H1 (cell line): ENCODE data around the gene ARHGDIG. TPM values are rescaled to one million over a fixed set of nuclear protein-coding genes. Genes with fewer than 3 reads are reported as not detected.

Experiments used
- CTCF ChIA-PET: fragments of 300-600 bp; sonication (Branson Sonifier 250); formaldehyde crosslinking; loops from one replicate; lab custom pipeline; 2021; ENCODE audit not compliant: partially characterized antibody; lab: Charles Lee
- POLR2A ChIA-PET: fragments of 300-600 bp; sonication (Branson Sonifier 250); formaldehyde crosslinking; loops from one replicate; lab custom pipeline; 2021; ENCODE audit warnings: inconsistent platforms; ENCODE audit not compliant: partially characterized antibody; lab: Charles Lee
- DNase-seq, 2 experiments: peaks; one replicate each; pipeline versions ENCODE4 v3.0.0 to v3.0.0-alpha.2; 2010 to 2022; ENCODE audit warnings: low spot score in 2 of 2, low read depth in 1 of 2, mixed read lengths in 1 of 2
- FAIRE-seq: peaks from 2 replicates; lab custom pipeline; 2011; peaks lifted over from hg19 to GRCh38; lab: Jason Lieb, UNC
- H2AFZ ChIP-seq: 2 replicates; pipeline ENCODE4 v1.8.1; 2012; ENCODE audit warnings: low read length, inconsistent platforms
- H2AK5ac ChIP-seq: 2 replicates; pipeline ENCODE4 v1.6.1; 2013; ENCODE audit warnings: low read depth, low read length
- H2BK120ac ChIP-seq: replicated peaks from 2 replicates; pipeline ENCODE3; 2013; ENCODE audit warnings: low read depth, low read length, inconsistent platforms
- H2BK12ac ChIP-seq: 2 replicates; pipeline ENCODE4 v1.6.1; 2013; ENCODE audit warnings: low read depth, low read length
- H2BK15ac ChIP-seq: 2 replicates; pipeline ENCODE4 v1.6.1; 2013; ENCODE audit warnings: low read length
- H2BK20ac ChIP-seq: 2 replicates; pipeline ENCODE4 v1.6.1; 2013; ENCODE audit warnings: low read length
- H2BK5ac ChIP-seq: 2 replicates; pipeline ENCODE4 v1.6.1; 2013; ENCODE audit warnings: low read depth, low read length
- H3K14ac ChIP-seq: 2 replicates; pipeline ENCODE4 v1.6.1; 2013; ENCODE audit warnings: inconsistent platforms; ENCODE audit not compliant: insufficient read length
- H3K18ac ChIP-seq: 2 replicates; pipeline ENCODE4 v1.6.1; 2013; ENCODE audit warnings: low read length; ENCODE audit errors: extremely low read depth
- H3K23ac ChIP-seq: 2 replicates; pipeline ENCODE4 v1.6.1; 2013; ENCODE audit warnings: inconsistent platforms; ENCODE audit not compliant: insufficient read length
- H3K23me2 ChIP-seq: 2 replicates; pipeline ENCODE4 v1.6.1; 2013; ENCODE audit warnings: low read depth, low read length
- H3K27ac ChIP-seq: 2 replicates; pipeline ENCODE4 v1.6.1; 2011; ENCODE audit warnings: low read depth, low read length, inconsistent platforms
- H3K27me3 ChIP-seq, 4 experiments: replicated peaks in 1 of 4; 1 replicate in 1 of 4; 2 replicates in 3 of 4; pipeline versions ENCODE4 v1.6.1 to v1.8.1; 2011 to 2013; ENCODE audit warnings: low read length in 3 of 4, mild to moderate bottlenecking in 3 of 4, inconsistent platforms in 2 of 4, mixed read lengths in 2 of 4, moderate library complexity in 1 of 4; ENCODE audit not compliant: control insufficient read depth in 3 of 4, insufficient read depth in 3 of 4; ENCODE audit errors: extremely low read depth in 1 of 4
- H3K36me3 ChIP-seq, 4 experiments: 2 replicates each; pipeline versions ENCODE4 v1.6.1 to v1.8.1; 2011 to 2013; ENCODE audit warnings: mild to moderate bottlenecking in 4 of 4, low read length in 3 of 4, moderate library complexity in 2 of 4, control low read depth in 1 of 4, inconsistent platforms in 1 of 4; ENCODE audit not compliant: insufficient read depth in 4 of 4, control insufficient read depth in 2 of 4
- H3K4ac ChIP-seq: replicated peaks from 2 replicates; pipeline ENCODE3; 2013; ENCODE audit warnings: low read length, low read depth, mixed read lengths, inconsistent platforms; ENCODE audit not compliant: insufficient read length
- H3K4me1 ChIP-seq, 4 experiments: replicated peaks in 1 of 4; 1 replicate in 1 of 4; 2 replicates in 3 of 4; pipeline versions ENCODE4 v1.6.1 to v1.8.1; 2011 to 2013; ENCODE audit warnings: low read length in 3 of 4, inconsistent platforms in 2 of 4, mixed read lengths in 1 of 4; ENCODE audit not compliant: insufficient read depth in 4 of 4, control insufficient read depth in 3 of 4
- H3K4me2 ChIP-seq, 2 experiments: 2 replicates each; pipeline versions ENCODE4 v1.6.1 to v1.8.1; 2011 to 2013; ENCODE audit warnings: low read depth in 2 of 2, low read length in 2 of 2, control low read depth in 1 of 2, inconsistent platforms in 1 of 2, mild to moderate bottlenecking in 1 of 2; ENCODE audit not compliant: insufficient read depth in 1 of 2
- H3K4me3 ChIP-seq, 4 experiments: fragments of 200-600, 300-600 bp in 1 of 4; sonication (generic), shearing (Covaris generic), sonication (Bioruptor Twin) in 1 of 4; 2 replicates each; pipeline versions ENCODE4 v1.5.1 to v1.8.1; 2011 to 2016; ENCODE audit warnings: low read length in 4 of 4, low read depth in 3 of 4, control low read depth in 2 of 4, inconsistent platforms in 2 of 4, mild to moderate bottlenecking in 2 of 4, mixed read lengths in 1 of 4, moderate library complexity in 1 of 4; ENCODE audit not compliant: insufficient read depth in 2 of 4; ENCODE audit errors: extremely low read depth in 1 of 4
- H3K56ac ChIP-seq: replicated peaks from 2 replicates; pipeline ENCODE3; 2013; ENCODE audit warnings: low read depth, mild to moderate bottlenecking, mixed read lengths, low read length, inconsistent platforms; ENCODE audit not compliant: insufficient read length
- H3K79me1 ChIP-seq: 2 replicates; pipeline ENCODE4 v1.6.1; 2013; ENCODE audit warnings: low read depth, low read length, control low read depth
- H3K79me2 ChIP-seq, 2 experiments: 2 replicates each; pipeline versions ENCODE4 v1.6.1 to v1.8.1; 2012 to 2013; ENCODE audit warnings: low read length in 2 of 2, mild to moderate bottlenecking in 2 of 2, inconsistent platforms in 1 of 2; ENCODE audit not compliant: insufficient read depth in 2 of 2, control insufficient read depth in 1 of 2
- H3K9ac ChIP-seq, 4 experiments: replicated peaks in 1 of 4; 1 replicate in 1 of 4; 2 replicates in 3 of 4; pipeline versions ENCODE4 v1.6.1 to v1.8.1; 2011 to 2013; ENCODE audit warnings: low read depth in 3 of 4, low read length in 3 of 4, control low read depth in 2 of 4, mild to moderate bottlenecking in 2 of 4, moderate library complexity in 2 of 4, inconsistent platforms in 1 of 4; ENCODE audit errors: extremely low read depth in 1 of 4
- H3K9me3 ChIP-seq, 2 experiments: 2 replicates each; pipeline versions ENCODE4 v1.6.1 to v1.8.1; 2012 to 2013; ENCODE audit warnings: mild to moderate bottlenecking in 2 of 2, moderate library complexity in 2 of 2, control low read depth in 1 of 2, inconsistent platforms in 1 of 2, low read depth in 1 of 2, low read length in 1 of 2, mixed read lengths in 1 of 2; ENCODE audit not compliant: insufficient read depth in 2 of 2
- H4K20me1 ChIP-seq, 2 experiments: replicated peaks in 1 of 2; 2 replicates each; pipeline versions ENCODE3 to v1.8.1; 2011 to 2013; ENCODE audit warnings: inconsistent platforms in 2 of 2, low read length in 2 of 2, mild to moderate bottlenecking in 1 of 2; ENCODE audit not compliant: insufficient read depth in 2 of 2, control insufficient read depth in 1 of 2
- H4K5ac ChIP-seq: 2 replicates; pipeline ENCODE4 v1.6.1; 2013; ENCODE audit warnings: low read length, low read depth, mixed read lengths, inconsistent platforms; ENCODE audit not compliant: insufficient read length
- H4K8ac ChIP-seq: 2 replicates; pipeline ENCODE4 v1.8.0; 2013; ENCODE audit warnings: mild to moderate bottlenecking, moderate library complexity, low read length, inconsistent platforms; ENCODE audit not compliant: insufficient read depth; ENCODE audit errors: extremely low read depth
- H4K91ac ChIP-seq: replicated peaks from 2 replicates; pipeline ENCODE3; 2013; ENCODE audit warnings: low read length, mixed read lengths, inconsistent platforms; ENCODE audit not compliant: insufficient read length
- ATF3 ChIP-seq: IDR thresholded peaks from 2 replicates; pipeline ENCODE4 v1.6.1; 2011; ENCODE audit warnings: low read depth, mild to moderate bottlenecking, low read length; ENCODE audit not compliant: insufficient read depth
- BCL11A ChIP-seq, 2 experiments: IDR thresholded peaks; one replicate each; pipeline ENCODE4 v1.6.1; 2011; ENCODE audit warnings: low read depth in 2 of 2, low read length in 2 of 2, mild to moderate bottlenecking in 2 of 2
- BRCA1 ChIP-seq: IDR thresholded peaks from 2 replicates; pipeline ENCODE4 v1.6.1; 2012; ENCODE audit warnings: low read depth, low read length, improper control_type of control experiment
- CBX5 ChIP-seq: fragments of 300-800, 300-1000 bp; sonication (generic); IDR thresholded peaks from 2 replicates; pipeline ENCODE4 v1.7.1; 2016; ENCODE audit warnings: antibody characterized with exemption, low read length, low read depth
- EZH2 ChIP-seq: fragments of 200-600 bp; sonication (generic); IDR thresholded peaks from 2 replicates; pipeline ENCODE4 v1.7.1; 2012; ENCODE audit warnings: low read depth, mild to moderate bottlenecking, moderate library complexity, low read length, inconsistent platforms; ENCODE audit not compliant: severe bottlenecking
- KDM5A ChIP-seq: fragments of 200-600 bp; IDR thresholded peaks from 2 replicates; pipeline ENCODE4 v1.7.1; 2012; ENCODE audit warnings: mild to moderate bottlenecking, low read length, inconsistent platforms, mixed read lengths
- PHF8 ChIP-seq: fragments of 200-600 bp; sonication (generic); conservative IDR thresholded peaks from 2 replicates; pipeline ENCODE4 v1.7.1; 2012; ENCODE audit warnings: low read depth, mild to moderate bottlenecking, inconsistent platforms, low read length, moderate library complexity
- POLR2AphosphoS5 ChIP-seq: IDR thresholded peaks from 2 replicates; pipeline ENCODE4 v1.6.1; 2011; ENCODE audit warnings: low read depth, low read length
- RXRA ChIP-seq: IDR thresholded peaks from 2 replicates; pipeline ENCODE4 v1.6.1; 2011; ENCODE audit warnings: low read depth, mild to moderate bottlenecking, low read length, moderate library complexity; ENCODE audit not compliant: insufficient read depth
- SIRT6 ChIP-seq: IDR thresholded peaks from one replicate; pipeline ENCODE4 v1.7.1; 2012; ENCODE audit warnings: low read length, inconsistent platforms
- SP2 ChIP-seq: IDR thresholded peaks from 2 replicates; pipeline ENCODE4 v1.6.1; 2012; ENCODE audit warnings: mild to moderate bottlenecking, low read length, inconsistent platforms
- SRF ChIP-seq: IDR thresholded peaks from 2 replicates; pipeline ENCODE4 v1.6.1; 2011; ENCODE audit warnings: mild to moderate bottlenecking, low read depth, low read length, moderate library complexity
- whole genome bisulfite sequencing, 2 experiments: shearing (Covaris generic) in 1 of 2; methylation state at CpG; one replicate each; pipeline versions ENCODE4 v1.1.6 to v1.1.7; 2013 to 2015; ENCODE audit warnings: low lambda C conversion rate in 2 of 2, mixed read lengths in 2 of 2, inconsistent platforms in 1 of 2, low coverage in 1 of 2, missing lambda C conversion rate in 1 of 2; ENCODE audit not compliant: insufficient replicate concordance in 2 of 2, insufficient coverage in 1 of 2, insufficient read length in 1 of 2; ENCODE audit errors: extremely low coverage in 1 of 2, missing lambda C conversion rate in 1 of 2; 5-methylcytosine and 5-hydroxymethylcytosine counted together
- polyA plus RNA-seq, 7 experiments: library from polyadenylated mRNA; depleted of rRNA in 3 of 7; stranded (reverse) in 5 of 7; unstranded in 2 of 7; fragments of >200 nt in 5 of 7; fragments of 200-250 nt in 2 of 7; gene quantifications; 1 replicate in 5 of 7; 2 replicates in 1 of 7; 4 replicates in 1 of 7; pipeline versions ENCODE4 v1.2.1 to v1.2.3, GENCODE V29; 2011 to 2013; ENCODE audit warnings: missing spikeins in 2 of 7, mixed read lengths in 2 of 7
- total RNA-seq: library from RNA; stranded (reverse); fragmentation: NEBNext Ultra II Directional; extraction: Animal tissue kit (Norgen Biotek cat#: 25700); gene quantifications from 2 replicates; pipeline ENCODE4 v1.2.1, GENCODE V29; 2021
- TF ChIP-seq, protein P1 (sequence below): IDR thresholded peaks from 2 replicates; pipeline ENCODE4 v1.6.1; 2012; ENCODE audit warnings: inconsistent platforms

ARHGDIG gene
- total and polyA plus RNA-seq, 2 of the 8 experiments (the other 6 are each of a cell fraction or from before 2014, with no cell fraction given): 1.2 to 2.9 TPM

- H2BK120ac ChIP-seq: no peak overlapping the region
- H4K20me1 ChIP-seq: peaks cover 0 to 3% of the 10 kb centered on the region in 2 experiments
- H3K23ac ChIP-seq: no peak overlapping the region
- WGBS, 2 experiments: 6% methylated on average over 45 of the region's 58 CpGs; no CpG with 5 or more reads in 1 of the 2 experiments
- H3K36me3 ChIP-seq: no peaks in the 10 kb centered on the region
- H4K8ac ChIP-seq: peak overlapping the region; percentile 51; the same call in 1 of the 2 replicates
- no peak overlapping the region for H2BK20ac ChIP-seq
- ChIA-PET POLR2A (interaction anchor here (2.7 kb wide), 1 partner anchor 9 kb away, joined by 6 read pairs; no protein-coding TSS in a partner anchor), CTCF (interaction anchor here (0.5 kb wide), 1 partner anchor 117 kb away, joined by 3 read pairs; no protein-coding TSS in a partner anchor)
- H3K14ac ChIP-seq: no peak overlapping the region
- no peak overlapping the region for H2AK5ac ChIP-seq
- peaks cover 0 to 6% (median 4%) of the 10 kb centered on the region in 4 experiments; a peak in 5 of 7 replicates for H3K4me1 ChIP-seq
- no peaks in the 10 kb centered on the region for H3K9me3 ChIP-seq
- no peak overlapping the region for H4K91ac ChIP-seq
- no peak overlapping the region for H3K9ac ChIP-seq
- H2BK15ac ChIP-seq: no peak overlapping the region
- H4K5ac ChIP-seq: no peak overlapping the region
- H3K27ac ChIP-seq: no peak overlapping the region
- peaks cover 11 to 39% (median 35%) of the 10 kb centered on the region in 4 experiments for H3K27me3 ChIP-seq
- no peak overlapping the region for H3K56ac ChIP-seq
- no peaks in the 10 kb centered on the region for H3K79me2 ChIP-seq
- H3K4me2 ChIP-seq: peak overlapping the region; percentile 85 to 100
- H3K18ac ChIP-seq: no peak overlapping the region
- H3K23me2 ChIP-seq: peaks cover 7% of the 10 kb centered on the region; the same call in 1 of the 2 replicates
- no peak overlapping the region for H2BK12ac ChIP-seq
- H2AFZ ChIP-seq: peak overlapping the region; percentile 20; the same call in 1 of the 2 replicates
- FAIRE-seq (no peak), DNase-seq (no peak)
- no peak overlapping the region for H2BK5ac ChIP-seq
- peak overlapping the region; percentile 30 to 65 (median 49) for H3K4me3 ChIP-seq
- H3K4ac ChIP-seq: no peak overlapping the region
- H3K79me1 ChIP-seq: no peaks in the 10 kb centered on the region
- TF ChIP-seq SIRT6 (no peak), SRF (no peak), KDM5A (no peak), EZH2 (peak; percentile 78), CBX5 (no peak), POLR2AphosphoS5 (no peak), RXRA (no peak), ATF3 (no peak), SP2 (no peak), PHF8 (no peak), BCL11A (IDR thresholded peaks at IDR 0.05; ENCODE audit: low read depth in 2 of 2, low read length in 2 of 2) (no peak), BRCA1 (no peak)
- TF ChIP-seq, protein P1, sequence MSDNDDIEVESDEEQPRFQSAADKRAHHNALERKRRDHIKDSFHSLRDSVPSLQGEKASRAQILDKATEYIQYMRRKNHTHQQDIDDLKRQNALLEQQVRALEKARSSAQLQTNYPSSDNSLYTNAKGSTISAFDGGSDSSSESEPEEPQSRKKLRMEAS: peak; percentile 27; the same call in 1 of the 2 replicates
Measured at GRCh38 chr16:275041-275641, 5.2 kb upstream of the ARHGDIG start.
